ENCODE data around the gene NSD2. TPM values are rescaled to one million over a fixed set of nuclear protein-coding genes. Genes with fewer than 3 reads are reported as not detected.

Gene NSD2
- total and polyA plus RNA-seq, 12 donors: 11.1 to 187 (median 25.2) TPM

DNA sequence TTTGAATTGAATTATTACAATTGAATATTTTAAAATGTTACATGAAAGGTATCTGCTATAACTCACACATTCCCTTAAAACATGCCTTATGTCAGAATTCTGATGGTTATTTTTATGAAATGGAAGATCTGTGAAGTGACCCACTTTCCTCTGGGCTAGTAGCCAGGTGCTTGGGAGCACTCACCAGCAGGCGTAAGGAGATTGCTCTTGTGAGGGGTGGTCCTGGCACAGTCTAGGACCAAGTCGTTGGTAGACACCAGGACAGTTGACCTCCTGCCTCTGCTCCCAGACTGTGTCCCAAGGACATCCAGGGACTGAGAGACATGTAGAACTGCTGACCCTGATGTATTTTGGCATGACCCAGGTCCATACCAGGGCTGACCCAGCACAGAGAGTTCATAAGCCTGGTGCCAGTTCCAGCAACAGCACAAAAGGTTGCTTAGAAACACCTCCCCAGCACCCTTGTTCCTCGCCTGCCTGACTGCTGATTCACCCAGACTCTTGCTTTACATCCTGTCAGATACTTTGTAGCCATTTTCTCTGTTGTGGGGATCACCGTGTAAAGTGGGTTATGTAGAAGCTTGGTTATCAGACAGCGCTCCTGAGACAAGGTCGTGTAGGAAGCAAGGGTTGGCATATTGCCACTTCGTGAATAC, 89.1 kb downstream of the NSD2 start:
- no peak overlapping the region for H3K4me3 ChIP-seq
- H3K27me3 ChIP-seq: no peaks in the 10 kb centered on the region
- H3K27ac ChIP-seq: no peak overlapping the region
- no peaks in the 10 kb centered on the region for H3K4me1 ChIP-seq (replicated peaks in 1 of 2)
- TF ChIP-seq, protein P1, sequence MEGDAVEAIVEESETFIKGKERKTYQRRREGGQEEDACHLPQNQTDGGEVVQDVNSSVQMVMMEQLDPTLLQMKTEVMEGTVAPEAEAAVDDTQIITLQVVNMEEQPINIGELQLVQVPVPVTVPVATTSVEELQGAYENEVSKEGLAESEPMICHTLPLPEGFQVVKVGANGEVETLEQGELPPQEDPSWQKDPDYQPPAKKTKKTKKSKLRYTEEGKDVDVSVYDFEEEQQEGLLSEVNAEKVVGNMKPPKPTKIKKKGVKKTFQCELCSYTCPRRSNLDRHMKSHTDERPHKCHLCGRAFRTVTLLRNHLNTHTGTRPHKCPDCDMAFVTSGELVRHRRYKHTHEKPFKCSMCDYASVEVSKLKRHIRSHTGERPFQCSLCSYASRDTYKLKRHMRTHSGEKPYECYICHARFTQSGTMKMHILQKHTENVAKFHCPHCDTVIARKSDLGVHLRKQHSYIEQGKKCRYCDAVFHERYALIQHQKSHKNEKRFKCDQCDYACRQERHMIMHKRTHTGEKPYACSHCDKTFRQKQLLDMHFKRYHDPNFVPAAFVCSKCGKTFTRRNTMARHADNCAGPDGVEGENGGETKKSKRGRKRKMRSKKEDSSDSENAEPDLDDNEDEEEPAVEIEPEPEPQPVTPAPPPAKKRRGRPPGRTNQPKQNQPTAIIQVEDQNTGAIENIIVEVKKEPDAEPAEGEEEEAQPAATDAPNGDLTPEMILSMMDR (IDR thresholded peaks at IDR 0.05): no peak
- TF ChIP-seq POLR2A (IDR thresholded peaks at IDR 0.05): no peak
- 50 to 52% (median 50%) methylated on average over 7 of the region's 7 CpGs for WGBS, 4 donors
- DNase-seq: peak in 1 of 7 donors; percentile 37
- peaks cover 0 to 33% of the 10 kb centered on the region in 2 donors for H3K36me3 ChIP-seq (replicated peaks in 1 of 2)
- H3K9me3 ChIP-seq (replicated peaks in 1 of 3): no peaks in the 10 kb centered on the region
- intact Hi-C loops (cut with DNase I): no loop called here

DNA sequence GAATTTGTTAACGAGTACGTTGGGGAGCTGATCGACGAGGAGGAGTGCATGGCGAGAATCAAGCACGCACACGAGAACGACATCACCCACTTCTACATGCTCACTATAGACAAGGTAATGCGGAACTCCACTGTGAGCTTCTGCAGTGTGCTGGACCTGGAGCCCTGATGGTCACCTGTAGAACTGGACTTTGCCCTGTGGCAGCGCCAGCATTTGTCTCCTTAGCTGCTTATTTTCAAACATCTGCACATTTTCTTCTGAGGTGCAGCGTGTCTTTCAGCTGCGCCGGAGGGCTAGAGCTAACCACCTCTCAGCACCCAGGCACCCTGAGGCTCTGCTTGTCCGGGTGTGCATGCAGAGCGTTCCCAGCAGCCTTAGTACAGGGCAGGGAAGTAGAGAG, 89.8 kb downstream of the NSD2 start:
- Histone ChIP-seq H3K9me3 (replicated peaks in 1 of 3) (no peaks in the 10 kb centered on the region), H3K4me3 (no peak overlapping the region), H3K27me3 (no peaks in the 10 kb centered on the region), H3K36me3 (replicated peaks in 1 of 2) (peaks cover 0 to 29% of the 10 kb centered on the region in 2 donors), H3K4me1 (replicated peaks in 1 of 2) (no peaks in the 10 kb centered on the region), H3K27ac (no peak overlapping the region)
- 96 to 98% (median 96%) methylated on average over 15 of the region's 15 CpGs for WGBS, 4 donors
- intact Hi-C loops (cut with DNase I): no loop called here
- no peak for TF ChIP-seq POLR2A (IDR thresholded peaks at IDR 0.05)
- no peak for DNase-seq

DNA sequence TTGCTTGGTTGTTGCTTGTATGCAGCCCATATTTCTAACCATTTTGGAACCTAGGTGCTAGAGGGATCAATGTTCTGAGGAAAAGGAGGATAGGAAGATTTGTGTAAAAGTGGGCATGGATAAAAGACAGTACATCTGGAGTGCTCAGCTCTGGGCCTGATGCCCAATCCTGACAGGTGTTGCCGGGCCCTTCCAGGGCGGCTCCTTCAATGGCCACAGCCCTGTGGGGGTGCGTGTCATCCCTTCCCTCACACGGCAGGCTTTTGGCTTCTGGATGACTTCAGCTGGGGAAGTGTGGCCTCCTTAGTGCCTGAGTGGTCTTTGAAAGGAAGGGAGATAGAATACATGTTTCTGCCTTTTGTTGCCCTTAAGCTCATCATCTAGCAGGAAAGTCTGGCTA, 90.4 kb downstream of the NSD2 start:
- Histone ChIP-seq H3K9me3 (replicated peaks in 1 of 3) (no peaks in the 10 kb centered on the region), H3K27ac (no peak overlapping the region), H3K4me1 (replicated peaks in 1 of 2) (no peaks in the 10 kb centered on the region), H3K4me3 (no peak overlapping the region), H3K36me3 (replicated peaks in 1 of 2) (peaks cover 0 to 29% of the 10 kb centered on the region in 2 donors), H3K27me3 (no peaks in the 10 kb centered on the region)
- no peak for DNase-seq
- WGBS, 4 donors: 90 to 97% (median 94%) methylated on average over 4 of the region's 4 CpGs
- intact Hi-C loops (cut with DNase I): no loop called here
- TF ChIP-seq, protein P1 (IDR thresholded peaks at IDR 0.05): no peak
- TF ChIP-seq POLR2A (IDR thresholded peaks at IDR 0.05): no peak

DNA sequence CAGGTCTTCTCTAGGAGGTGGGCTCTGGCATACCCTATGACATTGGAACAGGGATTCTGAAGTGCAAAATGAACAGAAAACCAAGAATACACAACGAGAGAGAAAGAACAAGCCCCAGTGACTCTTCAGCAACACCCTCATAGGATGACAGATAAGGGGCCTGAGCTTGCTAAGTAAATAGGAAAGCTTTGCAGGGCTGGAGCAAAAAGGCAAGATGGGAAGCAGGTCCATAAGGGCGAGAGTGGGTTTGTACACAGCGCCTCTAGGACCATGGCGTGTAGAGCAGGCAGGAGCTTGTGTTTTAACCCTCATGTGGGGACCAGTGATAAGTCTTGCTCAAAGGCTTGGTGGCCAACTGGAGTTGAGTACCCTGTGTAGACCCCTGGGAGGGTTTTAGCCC, 91.8 kb downstream of the NSD2 start:
- 94 to 99% (median 97%) methylated on average over 4 of the region's 4 CpGs for WGBS, 4 donors
- Histone ChIP-seq H3K4me1 (replicated peaks in 1 of 2) (no peaks in the 10 kb centered on the region), H3K27me3 (no peaks in the 10 kb centered on the region), H3K36me3 (replicated peaks in 1 of 2) (peaks cover 0 to 26% of the 10 kb centered on the region in 2 donors), H3K4me3 (no peak overlapping the region), H3K9me3 (replicated peaks in 1 of 3) (no peaks in the 10 kb centered on the region), H3K27ac (no peak overlapping the region)
- no peak for DNase-seq
- TF ChIP-seq POLR2A (IDR thresholded peaks at IDR 0.05): no peak
- TF ChIP-seq, protein P1 (IDR thresholded peaks at IDR 0.05): no peak
- intact Hi-C loops (cut with DNase I): no loop called here

DNA sequence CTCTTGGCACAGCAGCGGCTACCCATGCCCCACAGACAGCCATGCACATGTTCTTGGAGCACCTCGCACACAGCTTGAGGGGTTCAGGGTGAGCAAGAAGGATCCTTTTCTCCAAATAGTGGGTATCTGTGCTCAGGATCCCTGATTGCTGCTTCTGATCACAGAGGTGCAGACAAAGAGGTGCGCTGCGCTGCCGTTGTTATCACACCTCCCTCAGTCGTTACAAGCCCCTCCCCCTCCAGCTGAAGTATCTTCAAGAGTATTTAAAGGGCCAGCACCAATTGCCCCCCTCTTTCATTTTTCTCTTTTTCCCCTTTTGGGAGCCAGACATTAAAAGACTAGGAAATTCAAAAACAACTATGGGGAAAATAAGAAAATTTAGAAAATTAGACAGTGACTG, 93.2 kb downstream of the NSD2 start:
- intact Hi-C loops (cut with DNase I): no loop called here
- no peak for DNase-seq
- Histone ChIP-seq H3K36me3 (replicated peaks in 1 of 2) (peaks cover 0 to 19% of the 10 kb centered on the region in 2 donors), H3K27me3 (no peaks in the 10 kb centered on the region), H3K27ac (no peak overlapping the region), H3K9me3 (replicated peaks in 1 of 3) (no peaks in the 10 kb centered on the region), H3K4me3 (no peak overlapping the region), H3K4me1 (replicated peaks in 1 of 2) (no peaks in the 10 kb centered on the region)
- 78 to 84% (median 83%) methylated on average over 6 of the region's 6 CpGs for WGBS, 4 donors
- TF ChIP-seq, protein P1 (IDR thresholded peaks at IDR 0.05): no peak
- TF ChIP-seq POLR2A (IDR thresholded peaks at IDR 0.05): no peak
